Myometrial cell (primary cell): ENCODE results near the gene TASL. TPM values are rescaled to one million over a fixed set of nuclear protein-coding genes. Genes with fewer than 3 reads are reported as not detected.

ENCODE experiments used
- total RNA-seq: library from RNA; depleted of rRNA; stranded (reverse); fragments of >200 nt; gene quantifications from 2 replicates; pipeline ENCODE4 v1.2.3, GENCODE V29; 2015

TASL gene
- not detected in 2 replicates for total RNA-seq

GRCh38 chrX:30577362-30577991 is at the start of gene TASL:
Gene TASL (minus strand): TSS chrX:30577766. CDS start chrX:30560355, 17,411 bp downstream.

Other genes starting within 250 kb of the TASL start
- gene GK, start 75.7 kb upstream of the TASL start, total RNA-seq = 12.4 TPM in 2 replicates